GM19452 (cell line): ENCODE measurements around the gene ZNF536.
"Not testable (repeated sequence)": the region's sequence is repeated elsewhere in the genome, so short reads cannot be mapped to it uniquely, and the experiment has no call there.

Experiments
- ATAC-seq: cut with Tn5 transposase; IDR thresholded peaks from one replicate; pipeline ENCODE4 v1.9.1; 2021; ENCODE audit not compliant: unreplicated experiment

The ZNF536 gene

DNA sequence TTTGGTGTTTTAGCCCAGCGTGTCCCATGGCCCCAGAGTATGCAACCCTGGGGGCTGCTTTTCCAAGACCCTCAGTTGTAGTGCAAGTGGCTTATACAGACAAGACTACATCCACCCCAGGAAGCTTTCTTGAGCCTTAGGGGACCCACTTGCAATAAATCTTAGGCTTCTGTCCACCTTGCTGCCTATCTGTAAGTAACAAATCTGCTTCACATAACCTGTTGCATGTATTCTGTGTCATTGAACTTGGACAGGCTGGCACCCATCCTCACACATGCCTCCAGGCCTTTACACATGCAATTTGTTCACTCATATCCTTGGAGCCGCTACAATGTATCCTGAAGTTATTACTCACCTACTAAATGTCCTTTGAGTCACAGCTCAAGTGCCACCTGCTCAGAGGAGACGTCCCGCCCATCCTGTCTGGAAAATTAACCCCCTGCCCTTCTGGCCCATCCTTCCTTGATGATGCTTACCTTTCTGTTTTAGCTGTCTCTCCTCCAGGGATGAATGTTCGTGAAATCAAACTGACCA lies 101.2 kb downstream of the ZNF536 start:
- no peak for ATAC-seq

GRCh38 chr19:30476997-30477396 lies 104.8 kb downstream of the ZNF536 start:
- ATAC-seq: no peak

GRCh38 chr19:30479231-30479630 lies 107.0 kb downstream of the ZNF536 start:
- ATAC-seq: no peak

DNA sequence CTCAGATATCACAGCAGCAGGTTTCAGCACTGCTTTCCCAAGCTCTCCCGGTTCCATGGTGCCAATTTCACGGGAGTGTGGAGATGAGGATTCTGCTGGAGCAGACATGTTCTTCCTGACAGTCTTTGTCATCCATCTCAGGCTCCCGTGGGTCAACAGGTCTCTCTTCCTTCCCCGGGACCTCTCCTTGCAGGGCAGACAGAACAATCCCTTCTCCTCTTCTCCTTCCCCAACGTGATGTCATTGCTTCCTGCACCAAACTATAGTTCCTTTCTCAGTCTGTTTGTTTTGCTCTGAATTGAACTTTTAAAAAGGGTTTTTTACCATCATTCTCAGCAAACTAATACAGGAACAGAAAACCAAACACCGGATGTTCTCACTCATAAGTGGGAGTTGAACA lies 107.9 kb downstream of the ZNF536 start:
- no peak for ATAC-seq

GRCh38 chr19:30481063-30481462 lies 108.9 kb downstream of the ZNF536 start:
- no peak for ATAC-seq

DNA sequence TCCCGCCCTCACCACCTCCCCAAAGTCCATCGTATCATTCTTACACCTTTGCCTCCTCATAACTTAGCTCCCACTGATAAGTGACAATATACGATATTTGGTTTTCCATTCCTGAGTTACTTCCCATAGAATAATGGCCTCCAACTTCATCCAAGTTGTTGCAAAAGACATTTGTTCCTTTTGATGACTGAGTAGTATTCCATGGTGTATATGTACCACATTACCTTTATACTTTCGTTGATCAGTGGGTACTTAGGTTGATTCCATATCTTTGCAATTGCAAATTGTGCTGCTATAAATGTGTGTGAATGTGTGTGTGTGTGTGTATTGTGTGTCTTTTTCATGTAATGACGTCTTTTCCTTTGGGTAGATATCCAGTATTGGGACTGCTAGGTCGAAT lies 109.6 kb downstream of the ZNF536 start:
- no peak for ATAC-seq

DNA sequence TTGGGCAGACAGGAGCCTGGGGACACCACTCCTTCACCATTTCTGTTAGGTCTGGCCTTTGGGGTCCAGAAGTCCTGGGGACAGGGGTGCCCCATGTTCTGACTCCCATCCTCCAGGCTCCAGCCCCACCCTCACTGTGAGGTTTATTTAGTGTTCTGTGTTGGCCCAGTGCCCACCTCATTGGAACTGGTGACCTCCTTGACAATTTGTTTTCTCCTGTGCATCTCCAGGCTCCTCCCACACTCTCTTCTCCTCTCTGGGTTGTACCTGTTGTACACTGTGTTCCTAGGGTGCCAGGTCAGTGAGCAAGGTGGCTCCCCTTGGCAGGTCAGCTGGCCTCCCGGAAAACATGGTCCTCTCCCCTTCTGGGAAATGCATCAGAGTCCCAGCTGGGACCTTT lies 110.8 kb downstream of the ZNF536 start:
- no peak for ATAC-seq

DNA sequence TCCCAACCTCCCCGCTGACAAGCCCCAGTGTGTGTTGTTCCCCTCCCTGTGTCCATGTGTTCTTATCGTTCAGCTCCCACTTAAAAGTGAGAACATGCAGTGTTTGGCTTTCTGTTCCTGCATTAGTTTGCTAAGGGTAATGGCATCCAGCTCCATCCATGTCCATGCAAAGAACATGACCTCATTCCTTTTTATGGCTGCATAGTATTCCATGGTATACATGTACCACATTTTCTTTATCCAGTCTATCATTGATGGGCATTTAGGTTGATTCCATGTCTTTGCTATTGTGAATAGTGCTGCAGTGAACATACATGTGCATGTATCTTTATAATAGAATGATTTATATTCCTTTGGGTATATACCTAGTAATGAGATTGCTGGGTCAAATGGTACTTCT lies 114.1 kb downstream of the ZNF536 start:
- ATAC-seq: not testable (repeated sequence)

GRCh38 chr19:30487178-30487577 lies 115.0 kb downstream of the ZNF536 start:
- no peak for ATAC-seq

- no peak for ATAC-seq
Measured at GRCh38 chr19:30488191-30488590, 116.0 kb downstream of the ZNF536 start.

- no peak for ATAC-seq
Measured at GRCh38 chr19:30490760-30491159, 118.6 kb downstream of the ZNF536 start.

- no peak for ATAC-seq
Measured at GRCh38 chr19:30492586-30493270, 120.5 kb downstream of the ZNF536 start.

- ATAC-seq: no peak
Measured at GRCh38 chr19:30497034-30497433, 124.8 kb downstream of the ZNF536 start.

- ATAC-seq: not testable (repeated sequence)
Measured at GRCh38 chr19:30498085-30498484, 125.9 kb downstream of the ZNF536 start.

- ATAC-seq: no peak
Measured at GRCh38 chr19:30498707-30499106, 126.5 kb downstream of the ZNF536 start.

GRCh38 chr19:30504272-30504671 lies 132.1 kb downstream of the ZNF536 start:
- no peak for ATAC-seq

DNA sequence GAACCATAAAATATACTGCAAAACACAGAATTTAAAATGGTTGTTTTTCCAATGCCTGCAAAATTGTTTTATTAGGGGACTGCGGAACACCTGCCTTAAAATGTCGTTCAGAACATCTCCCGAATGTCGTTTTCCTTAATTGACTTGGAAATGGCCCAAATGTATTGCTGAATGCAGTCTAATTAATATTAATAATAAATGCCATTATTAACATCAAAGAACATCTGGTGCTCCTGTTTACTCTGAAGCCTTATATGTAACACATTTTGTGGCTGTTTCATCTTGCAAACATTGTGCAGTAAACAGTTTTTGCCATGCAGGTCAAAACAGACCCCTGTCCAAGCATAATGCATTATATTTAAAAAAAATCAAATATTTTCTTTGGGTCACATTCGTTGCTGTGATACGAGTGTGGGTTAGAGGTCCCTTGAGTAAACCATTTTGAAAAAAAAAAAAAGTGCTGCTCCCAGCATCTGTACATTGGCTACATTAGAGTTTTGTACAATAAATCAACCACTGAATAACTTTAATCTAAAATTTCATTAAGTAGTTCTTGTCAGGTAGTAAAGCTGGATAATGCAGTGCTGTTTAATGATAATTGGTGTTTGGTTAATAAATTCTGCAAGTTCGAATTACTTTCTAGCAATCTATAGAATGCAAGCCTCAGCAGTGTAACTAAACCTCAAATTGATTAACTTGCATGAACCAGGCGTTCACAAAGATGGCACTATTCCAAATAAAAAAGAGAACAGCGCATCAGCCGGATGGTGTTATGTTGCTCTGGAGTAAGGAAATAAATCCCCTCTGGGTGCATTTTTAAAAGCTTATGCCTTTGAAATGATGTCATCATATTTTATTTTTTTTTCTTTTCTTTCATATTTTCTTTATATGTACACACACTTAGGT lies 140.2 kb downstream of the ZNF536 start:
- ATAC-seq: no peak

- no peak for ATAC-seq
Measured at GRCh38 chr19:30513082-30513411, 140.9 kb downstream of the ZNF536 start.

GRCh38 chr19:30516111-30516510 lies 143.9 kb downstream of the ZNF536 start:
- ATAC-seq: no peak

DNA sequence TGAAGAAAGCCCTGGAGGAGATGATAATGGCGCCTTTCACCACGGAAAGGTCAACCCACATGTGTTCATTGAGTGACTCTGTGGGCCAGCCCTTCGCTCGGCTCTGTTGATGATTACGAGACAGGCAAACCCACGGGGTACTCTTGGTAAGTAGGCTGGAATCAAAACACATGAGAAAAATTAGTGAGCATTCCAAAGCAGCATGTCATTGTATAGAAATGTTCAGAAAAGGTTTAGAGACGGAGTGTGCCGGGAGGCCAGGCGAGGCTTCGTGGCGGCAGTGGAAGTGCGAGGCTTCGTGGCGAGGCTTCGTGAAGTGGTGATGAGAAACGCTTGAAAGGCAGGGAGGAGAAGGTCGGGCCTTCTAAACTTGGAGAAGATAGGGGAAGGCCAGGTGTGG lies 144.3 kb downstream of the ZNF536 start:
- ATAC-seq: no peak

DNA sequence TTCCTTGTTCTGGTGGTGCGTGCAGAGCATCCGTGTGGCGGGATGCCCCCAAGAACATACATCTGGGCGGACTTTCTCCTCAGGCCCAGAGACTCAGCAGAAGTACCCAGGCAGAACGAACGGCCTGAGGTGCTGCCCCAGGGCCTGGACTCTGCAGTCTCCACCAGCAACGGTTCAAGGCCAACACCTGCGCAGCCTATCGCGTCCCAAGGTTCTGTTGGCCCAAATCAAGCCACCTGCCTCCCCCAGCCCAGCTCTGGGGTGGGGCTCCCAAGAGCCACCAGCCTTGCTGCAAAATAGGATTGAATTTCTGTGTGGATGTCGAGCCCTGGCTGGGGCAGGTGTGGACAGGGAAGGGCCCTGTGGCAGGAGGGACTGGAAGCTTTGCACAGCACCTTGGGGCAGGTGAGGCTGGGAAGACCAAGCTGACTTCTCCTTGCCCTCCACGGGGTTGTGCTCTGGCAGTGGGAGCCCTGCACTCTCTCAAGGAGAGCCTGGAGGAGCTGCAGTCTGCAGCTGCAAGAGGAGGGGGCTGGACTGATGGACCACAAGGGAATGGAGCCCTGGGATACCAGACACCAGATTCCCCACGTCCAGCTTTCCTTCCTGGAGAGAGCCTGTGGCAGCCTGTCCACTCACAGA lies 146.9 kb downstream of the ZNF536 start:
- ATAC-seq: no peak
